H1 (cell line): ENCODE measurements around the gene PTPN1. TPM values are rescaled to one million over a fixed set of nuclear protein-coding genes. Genes with fewer than 3 reads are reported as not detected.

Experiments used
- ATF3 ChIP-seq: IDR thresholded peaks from 2 replicates; pipeline ENCODE4 v1.6.1; 2011; ENCODE audit warnings: low read depth, mild to moderate bottlenecking, low read length; ENCODE audit not compliant: insufficient read depth
- BCL11A ChIP-seq, 2 experiments: IDR thresholded peaks; one replicate each; pipeline ENCODE4 v1.6.1; 2011; ENCODE audit warnings: low read depth in 2 of 2, low read length in 2 of 2, mild to moderate bottlenecking in 2 of 2
- CHD1 ChIP-seq: IDR thresholded peaks from 2 replicates; pipeline ENCODE4 v1.6.1; 2012; ENCODE audit warnings: low read depth, low read length, improper control_type of control experiment
- CTCF ChIP-seq, 3 experiments: IDR thresholded peaks; 1 replicate in 2 of 3; 2 replicates in 1 of 3; pipeline versions ENCODE4 v1.5.1 to v1.6.1; 2011; ENCODE audit warnings: low read length in 3 of 3, mild to moderate bottlenecking in 3 of 3, inconsistent platforms in 2 of 3, low read depth in 1 of 3, moderate library complexity in 1 of 3; ENCODE audit not compliant: insufficient read depth in 1 of 3; ENCODE audit errors: control extremely low read depth in 1 of 3
- EGR1 ChIP-seq: IDR thresholded peaks from 2 replicates; pipeline ENCODE4 v1.6.1; 2011; ENCODE audit warnings: low read depth, low read length, borderline replicate concordance
- KDM1A ChIP-seq: fragments of 200-600, 300-600 bp; sonication (generic); IDR thresholded peaks from 2 replicates; pipeline ENCODE4 v1.7.1; 2016; ENCODE audit warnings: mild to moderate bottlenecking, low read length, borderline replicate concordance
- POU5F1 ChIP-seq: IDR thresholded peaks from 2 replicates; pipeline ENCODE4 v1.6.1; 2011; ENCODE audit warnings: low read depth, mild to moderate bottlenecking, low read length, moderate library complexity
- RXRA ChIP-seq: IDR thresholded peaks from 2 replicates; pipeline ENCODE4 v1.6.1; 2011; ENCODE audit warnings: low read depth, mild to moderate bottlenecking, low read length, moderate library complexity; ENCODE audit not compliant: insufficient read depth
- polyA plus RNA-seq, 7 experiments: library from polyadenylated mRNA; depleted of rRNA in 3 of 7; stranded (reverse) in 5 of 7; unstranded in 2 of 7; fragments of >200 nt in 5 of 7; fragments of 200-250 nt in 2 of 7; gene quantifications; 1 replicate in 5 of 7; 2 replicates in 1 of 7; 4 replicates in 1 of 7; pipeline versions ENCODE4 v1.2.1 to v1.2.3, GENCODE V29; 2011 to 2013; ENCODE audit warnings: missing spikeins in 2 of 7, mixed read lengths in 2 of 7
- total RNA-seq: library from RNA; stranded (reverse); fragmentation: NEBNext Ultra II Directional; extraction: Animal tissue kit (Norgen Biotek cat#: 25700); gene quantifications from 2 replicates; pipeline ENCODE4 v1.2.1, GENCODE V29; 2021

PTPN1 gene
- total and polyA plus RNA-seq, 2 of the 8 experiments (the other 6 are each of a cell fraction or from before 2014, with no cell fraction given), result 18.6 to 32.1 TPM

GRCh38 chr20:50595988-50596693 is 86.0 kb downstream of the PTPN1 start (continued):
- TF ChIP-seq ATF3, result no peak
- no peak for TF ChIP-seq CHD1
- TF ChIP-seq POU5F1, result no peak
- TF ChIP-seq CTCF (IDR thresholded peaks at IDR 0.05; ENCODE audit: control extremely low read depth in 1 of 3, insufficient read depth in 1 of 3, low read depth in 1 of 3, low read length in 3 of 3), result no peak
- no peak for TF ChIP-seq KDM1A
- TF ChIP-seq RXRA, result no peak
- no peak for TF ChIP-seq BCL11A (IDR thresholded peaks at IDR 0.05; ENCODE audit: low read depth in 2 of 2, low read length in 2 of 2)
- no peak for TF ChIP-seq EGR1
